Measurements from ENCODE around the gene PNKD.

PNKD gene

GRCh38 chr2:218345491-218346236 lies 75.3 kb downstream of the PNKD start:
- DNase-seq = no peak

GRCh38 chr2:218347172-218347571 lies 76.9 kb downstream of the PNKD start:
- no peak for DNase-seq

GRCh38 chr2:218354045-218354444 lies 83.7 kb downstream of the PNKD start:
- no peak for DNase-seq

GRCh38 chr2:218354850-218355443 lies 84.6 kb downstream of the PNKD start:
- no peak for DNase-seq

GRCh38 chr2:218357236-218358177 lies 87.2 kb downstream of the PNKD start:
- DNase-seq = no peak

GRCh38 chr2:218360453-218360852 lies 90.1 kb downstream of the PNKD start:
- DNase-seq = peak; percentile 42

- no peak for DNase-seq
These were observed 92.3 kb downstream of the PNKD start for GRCh38 chr2:218362606-218363005.

- DNase-seq = no peak
These were observed 93.4 kb downstream of the PNKD start for GRCh38 chr2:218363736-218364135.

- DNase-seq = no peak
These were observed 93.9 kb downstream of the PNKD start for GRCh38 chr2:218364196-218364595.

- DNase-seq = no peak
These were observed 96.5 kb downstream of the PNKD start for GRCh38 chr2:218366621-218367414.

- DNase-seq = peak; percentile 87
These were observed 97.3 kb downstream of the PNKD start for GRCh38 chr2:218367415-218368149.

GRCh38 chr2:218368150-218368528 lies 97.8 kb downstream of the PNKD start:
- no peak for DNase-seq

- DNase-seq = peak; percentile 39
These were observed 98.4 kb downstream of the PNKD start for GRCh38 chr2:218368621-218369153.

GRCh38 chr2:218369330-218369729 lies 99.0 kb downstream of the PNKD start:
- DNase-seq = peak; percentile 14

GRCh38 chr2:218370410-218371063 lies 100.2 kb downstream of the PNKD start:
- DNase-seq = peak; percentile 73

GRCh38 chr2:218371983-218372350 lies 101.6 kb downstream of the PNKD start:
- DNase-seq = no peak

- no peak for DNase-seq
These were observed 104.5 kb downstream of the PNKD start for GRCh38 chr2:218374795-218375194.

GRCh38 chr2:218375212-218375611 lies 104.9 kb downstream of the PNKD start:
- no peak for DNase-seq

GRCh38 chr2:218378053-218378452 lies 107.7 kb downstream of the PNKD start:
- peak; percentile 60 for DNase-seq

GRCh38 chr2:218381916-218382366 lies 111.6 kb downstream of the PNKD start, which contains the start of gene SLC11A1:
Gene SLC11A1 (plus strand): TSS chr2:218382273. CDS start chr2:218382369, 96 bp downstream.
- DNase-seq = peak; percentile 78

GRCh38 chr2:218382785-218383184 lies 112.5 kb downstream of the PNKD start:
- DNase-seq = no peak

Data from CD4-positive, alpha-beta T cell treated with Interferon gamma for 1 hour (primary cell).